Measurements from ENCODE around the gene MAZ. TPM values are rescaled to one million over a fixed set of nuclear protein-coding genes. Genes with fewer than 3 reads are reported as not detected.

The MAZ gene
- total and polyA plus RNA-seq, 2 of the 8 experiments (the other 6 are each of a cell fraction or from before 2014, with no cell fraction given): 219 to 380 TPM

- H2BK15ac ChIP-seq (ENCODE audit: low read length): no peak overlapping the region
- H3K79me2 ChIP-seq (ENCODE audit: control insufficient read depth in 1 of 2, insufficient read depth in 2 of 2, low read length in 2 of 2): peaks cover 0 to 21% of the 10 kb centered on the region in 2 experiments; a peak in 1 of 4 replicates
- H2BK5ac ChIP-seq (ENCODE audit: low read depth, low read length): no peak overlapping the region
- H3K18ac ChIP-seq (ENCODE audit: extremely low read depth, low read length): no peak overlapping the region
- peaks cover 2 to 4% of the 10 kb centered on the region in 2 experiments for H4K20me1 ChIP-seq (replicated peaks in 1 of 2; ENCODE audit: control insufficient read depth in 1 of 2, insufficient read depth in 2 of 2, low read length in 2 of 2)
- H3K27me3 ChIP-seq (replicated peaks in 1 of 4; ENCODE audit: control insufficient read depth in 3 of 4, extremely low read depth in 1 of 4, insufficient read depth in 3 of 4, low read length in 3 of 4): no peaks in the 10 kb centered on the region
- H3K23me2 ChIP-seq (ENCODE audit: low read depth, low read length): peaks cover 16% of the 10 kb centered on the region
- H3K9me3 ChIP-seq (ENCODE audit: insufficient read depth in 2 of 2, low read depth in 1 of 2, low read length in 1 of 2): no peaks in the 10 kb centered on the region
- H2BK12ac ChIP-seq (ENCODE audit: low read depth, low read length): no peak overlapping the region
- H4K8ac ChIP-seq (ENCODE audit: extremely low read depth, insufficient read depth, low read length): no peak overlapping the region
- H3K36me3 ChIP-seq (ENCODE audit: control insufficient read depth in 2 of 4, insufficient read depth in 4 of 4, low read length in 3 of 4): peaks cover 12 to 23% (median 18%) of the 10 kb centered on the region in 4 experiments
- H3K4ac ChIP-seq (replicated peaks; ENCODE audit: insufficient read length, low read depth, low read length): no peak overlapping the region
- no peak overlapping the region for H2AK5ac ChIP-seq (ENCODE audit: low read depth, low read length)
- FAIRE-seq: no peak
- no peak overlapping the region for H3K56ac ChIP-seq (replicated peaks; ENCODE audit: insufficient read length, low read depth, low read length)
- no peak overlapping the region for H4K91ac ChIP-seq (replicated peaks; ENCODE audit: insufficient read length, low read length)
- H3K27ac ChIP-seq (ENCODE audit: low read depth, low read length): no peak overlapping the region
- ChIA-PET POLR2A (ENCODE audit: partially characterized antibody) (interaction anchor here (1.1 to 16.6 kb wide), 5 partner anchors 9 to 193 kb away, joined by 4 to 167 read pairs (median 22); partner anchors contain the start of genes CDIPT, DOC2A and MAZ), CTCF (ENCODE audit: partially characterized antibody) (interaction anchor here (0.6 to 17.5 kb wide), 14 partner anchors 8 to 213 kb away, joined by 3 to 212 read pairs (median 4); partner anchors contain the start of genes C16orf92, KIF22, MAZ and SEZ6L2)
- H3K23ac ChIP-seq (ENCODE audit: insufficient read length): no peak overlapping the region
- no peak overlapping the region; a peak in 1 of 4 replicates for H3K4me2 ChIP-seq (ENCODE audit: insufficient read depth in 1 of 2, low read depth in 2 of 2, low read length in 2 of 2)
- no peak overlapping the region for H2BK120ac ChIP-seq (replicated peaks; ENCODE audit: low read depth, low read length)
- H3K4me1 ChIP-seq (replicated peaks in 1 of 4; ENCODE audit: control insufficient read depth in 3 of 4, insufficient read depth in 4 of 4, low read length in 3 of 4): peaks cover 0 to 26% (median 18%) of the 10 kb centered on the region in 4 experiments; a peak in 6 of 7 replicates
- WGBS, 2 experiments (ENCODE audit: extremely low coverage in 1 of 2, insufficient coverage in 1 of 2, insufficient read length in 1 of 2, insufficient replicate concordance in 2 of 2, low coverage in 1 of 2, low lambda C conversion rate in 2 of 2, missing lambda C conversion rate in 1 of 2): 87% methylated on average over 4 of the region's 4 CpGs; no CpG with 5 or more reads in 1 of the 2 experiments
- no peak for DNase-seq (ENCODE audit: low read depth in 1 of 2, low spot score in 2 of 2)
- H2AFZ ChIP-seq (ENCODE audit: low read length): no peak overlapping the region
- no peak overlapping the region; a peak in 2 of 7 replicates for H3K9ac ChIP-seq (replicated peaks in 1 of 4; ENCODE audit: extremely low read depth in 1 of 4, low read depth in 3 of 4, low read length in 3 of 4)
- H2BK20ac ChIP-seq (ENCODE audit: low read length): no peak overlapping the region
- H3K79me1 ChIP-seq (ENCODE audit: low read depth, low read length): peaks cover 5% of the 10 kb centered on the region
- H3K4me3 ChIP-seq (ENCODE audit: extremely low read depth in 1 of 4, insufficient read depth in 2 of 4, low read depth in 3 of 4, low read length in 4 of 4): no peak overlapping the region
- H3K14ac ChIP-seq (ENCODE audit: insufficient read length): no peak overlapping the region
- TF ChIP-seq NANOG (IDR thresholded peaks at IDR 0.05; ENCODE audit: insufficient read depth, low read depth, low read length, poor library complexity, severe bottlenecking) (no peak), SUZ12 (IDR thresholded peaks at IDR 0.05; ENCODE audit: low read length) (no peak), NRF1 (IDR thresholded peaks at IDR 0.05; ENCODE audit: low read depth, low read length) (no peak), ZNF274 (IDR thresholded peaks at IDR 0.05; ENCODE audit: borderline replicate concordance, extremely low read depth, low read length) (no peak), KDM4A (IDR thresholded peaks at IDR 0.05; ENCODE audit: low read depth, low read length, severe bottlenecking) (no peak), TAF7 (optimal IDR thresholded peaks at IDR 0.05; ENCODE audit: borderline replicate concordance, low read depth, low read length) (no peak), BCL11A (IDR thresholded peaks at IDR 0.05; ENCODE audit: low read depth in 2 of 2, low read length in 2 of 2) (no peak), BRCA1 (IDR thresholded peaks at IDR 0.05; ENCODE audit: low read depth, low read length) (no peak), GTF2F1 (IDR thresholded peaks at IDR 0.05; ENCODE audit: borderline replicate concordance, low read depth, low read length) (no peak)
- H4K5ac ChIP-seq (ENCODE audit: insufficient read length, low read depth, low read length): no peak overlapping the region
Observed at GRCh38 chr16:29818082-29818481, 11.8 kb downstream of the MAZ start.

Measured in H1 (cell line).